Stimulated activated CD4-positive, alpha-beta T cell treated with anti-CD3 and anti-CD28 coated beads, Interleukin-15, amount 100 ng/mL, for 1 hour (primary cell): ENCODE measurements around the gene AGBL3.

Experiments used
- DNase-seq, 2 donors: peaks; one replicate each; pipeline ENCODE4 v3.0.0-alpha.2; 2020; ENCODE audit warnings: low read depth in 1 of 2, low spot score in 1 of 2

Gene AGBL3

DNA sequence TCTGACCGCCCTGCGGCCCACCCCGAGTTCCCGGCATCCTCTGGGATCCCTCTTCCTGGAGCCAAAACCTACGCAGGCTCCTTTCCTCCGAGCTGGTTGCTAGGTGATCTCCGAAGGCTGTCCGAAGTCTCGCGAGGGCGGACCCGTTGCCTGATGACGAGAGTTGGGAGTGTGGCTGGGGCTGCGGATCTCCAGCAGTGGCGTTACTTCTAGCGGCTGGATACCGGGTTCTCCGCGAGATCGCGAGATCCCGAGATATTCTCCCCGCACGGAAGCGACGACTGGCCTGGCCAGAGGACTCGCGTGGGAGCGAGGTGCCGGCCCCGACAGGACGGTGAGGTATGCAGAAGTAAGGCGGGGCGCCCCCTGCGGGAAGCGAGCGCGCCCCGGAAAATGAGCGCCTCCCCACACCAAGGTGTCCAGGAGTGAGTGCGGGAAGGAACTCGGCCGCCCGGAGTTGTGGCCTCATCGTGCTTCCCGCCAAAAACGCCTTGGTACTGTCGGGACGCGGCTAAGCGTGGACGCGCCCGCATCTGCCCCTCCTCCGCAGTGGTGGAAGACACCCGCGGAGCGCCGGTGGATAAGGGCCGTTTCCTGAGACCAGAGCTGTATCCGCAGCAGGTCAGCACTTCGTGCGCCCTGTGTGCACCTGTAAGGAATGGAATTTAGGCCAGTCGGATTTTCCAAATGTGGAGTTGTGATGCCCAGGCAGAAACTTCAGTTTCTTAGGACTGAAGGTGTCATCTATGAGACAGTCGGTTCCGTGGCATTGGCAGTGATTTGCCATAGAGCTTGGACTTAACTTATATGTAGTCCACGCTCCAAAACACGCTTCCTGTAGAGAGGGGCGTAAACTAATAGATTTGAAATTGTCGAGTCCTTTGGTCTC is at the start of gene AGBL3:
Gene AGBL3 (plus strand): TSS at position 146 of the 889 bp plus-strand sequence. CDS start 1,426 bp downstream, outside the sequence.
- DNase-seq = peak; percentile 75 to 77

DNA sequence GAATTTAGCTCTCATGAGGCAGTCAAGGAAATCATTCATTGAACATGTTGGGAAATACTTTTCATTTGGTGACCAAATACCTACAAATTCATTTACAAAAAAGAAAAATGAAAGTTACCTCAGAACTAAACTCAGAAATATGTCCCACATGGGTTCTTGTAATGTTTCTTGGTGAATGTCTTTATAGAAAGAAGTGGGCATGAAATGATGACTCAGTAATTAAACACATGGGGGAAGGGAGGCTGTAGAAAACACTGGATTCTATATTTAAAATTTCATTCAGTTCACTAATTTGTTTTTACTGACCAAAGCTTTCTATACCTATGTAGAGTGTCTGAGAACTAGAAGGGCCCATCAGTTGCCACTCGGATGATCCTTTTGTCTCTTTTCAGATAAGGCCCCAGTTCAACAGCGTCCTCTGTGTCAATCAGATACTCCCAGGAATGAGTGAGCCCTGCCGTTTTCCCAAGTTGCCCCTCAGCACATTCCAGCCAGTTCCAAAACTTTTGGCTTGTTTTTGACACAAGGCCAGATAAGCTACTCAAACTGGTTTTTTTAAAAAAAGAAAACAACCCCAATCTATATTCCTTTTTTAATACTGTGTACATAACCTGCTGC is 49.3 kb upstream of the AGBL3 start:
- no peak for DNase-seq

DNA sequence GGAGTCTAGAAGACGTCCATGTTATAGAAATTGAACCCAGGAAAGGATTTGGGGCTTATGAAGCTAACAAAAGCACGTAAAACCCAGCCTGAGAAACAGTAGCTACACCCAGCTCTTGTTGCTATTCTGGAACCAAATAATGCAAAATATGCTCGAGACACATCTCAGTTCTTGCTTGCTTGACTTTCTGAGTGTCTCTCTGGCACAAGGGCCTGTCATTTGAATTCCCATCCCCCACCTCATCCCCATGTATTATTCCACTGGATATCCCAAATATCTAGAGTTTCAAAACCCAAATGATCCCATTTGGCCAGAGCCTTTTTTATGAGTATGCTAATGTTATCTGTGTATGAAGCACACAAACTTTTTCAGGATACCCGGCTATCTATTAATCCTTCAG is 48.2 kb upstream of the AGBL3 start:
- no peak for DNase-seq

DNA sequence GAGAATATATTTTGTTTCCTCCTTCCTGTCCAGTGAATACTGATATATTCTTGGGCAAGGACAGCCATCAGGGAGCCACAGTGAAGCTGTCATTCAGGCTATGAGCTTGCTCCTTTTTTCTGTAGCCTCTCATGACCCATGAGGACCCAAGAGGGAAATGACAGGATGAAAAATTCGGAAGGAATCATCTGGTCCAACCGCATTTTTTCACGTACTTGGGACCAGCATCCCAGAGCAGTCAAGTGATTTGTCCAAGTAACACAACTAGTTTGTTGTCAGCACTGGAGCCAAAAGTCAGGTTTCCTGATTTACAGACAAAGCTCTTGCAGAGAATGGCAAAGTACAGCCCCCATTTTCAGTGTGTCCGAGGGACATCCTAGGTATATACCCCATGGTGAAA is 47.2 kb upstream of the AGBL3 start:
- no peak for DNase-seq

DNA sequence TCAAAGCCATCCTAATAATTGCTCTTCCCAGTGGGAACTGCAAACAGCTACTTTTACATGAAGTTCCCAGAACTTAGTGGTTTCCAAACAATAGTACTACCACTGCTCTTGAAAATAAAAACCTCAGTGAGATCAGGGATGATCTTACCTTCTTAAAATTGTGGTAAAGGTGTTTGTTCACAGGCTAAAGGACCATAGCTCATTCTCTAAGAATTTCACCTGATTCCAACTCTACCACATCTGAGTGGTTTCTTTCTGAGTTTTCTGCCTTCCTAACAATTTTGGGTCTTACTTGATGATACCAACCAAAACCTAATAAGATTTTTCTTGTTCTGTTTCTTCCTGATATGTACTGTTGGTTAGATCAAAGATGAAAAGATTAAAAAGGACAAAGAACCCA is 45.6 kb upstream of the AGBL3 start:
- no peak for DNase-seq

DNA sequence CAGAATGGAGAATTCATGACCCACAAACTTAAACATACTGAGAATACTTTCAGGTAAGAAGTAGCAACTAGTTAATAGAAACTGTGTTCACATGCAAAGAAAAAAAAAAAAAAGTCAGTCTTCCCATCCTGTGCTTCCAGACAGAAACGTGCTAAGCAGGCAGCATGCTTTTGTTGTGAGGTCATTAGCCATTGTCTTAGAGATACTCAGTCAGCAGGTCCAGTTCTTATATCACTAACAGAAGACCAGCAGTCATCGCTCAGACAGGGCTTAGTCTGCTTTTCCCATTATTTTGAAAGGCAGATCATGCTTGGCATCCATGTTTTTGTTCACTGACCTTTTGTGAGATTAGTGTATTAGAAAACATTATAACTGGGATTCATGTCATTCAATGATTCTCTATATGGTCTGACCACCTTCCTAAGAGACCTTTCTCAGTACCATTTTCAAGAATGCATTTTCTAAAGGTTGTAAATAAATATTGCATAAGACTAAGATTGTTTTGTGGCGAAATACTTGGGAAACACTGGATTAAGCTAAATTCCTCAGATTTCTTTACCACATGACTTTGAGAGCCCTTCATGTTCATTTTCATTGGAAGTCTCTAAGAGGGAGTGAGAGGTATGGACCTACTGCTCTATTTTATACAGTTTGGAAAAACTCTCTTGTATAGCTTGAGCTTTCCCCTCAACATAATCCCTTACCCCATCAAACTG is 45.0 kb upstream of the AGBL3 start:
- DNase-seq = no peak

DNA sequence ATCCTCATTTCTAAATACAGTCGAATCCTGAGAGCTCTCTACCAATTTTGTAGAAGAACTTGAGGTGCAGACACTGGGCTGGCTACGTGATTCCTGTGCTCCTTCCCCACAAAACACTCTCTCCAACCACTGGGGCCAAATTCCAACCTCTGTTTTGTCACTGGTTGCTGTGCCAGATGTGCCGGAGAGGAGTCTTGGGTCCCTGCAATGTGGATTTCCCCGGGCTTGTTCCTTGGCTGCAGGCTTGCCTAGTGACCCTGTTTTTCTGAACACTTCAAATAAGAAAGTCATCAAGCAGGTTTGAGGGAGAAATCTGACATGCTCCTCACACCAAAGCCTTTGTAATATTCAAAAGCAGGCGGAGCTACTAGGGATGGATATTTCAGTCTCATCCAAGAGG is 44.4 kb upstream of the AGBL3 start:
- DNase-seq = no peak

DNA sequence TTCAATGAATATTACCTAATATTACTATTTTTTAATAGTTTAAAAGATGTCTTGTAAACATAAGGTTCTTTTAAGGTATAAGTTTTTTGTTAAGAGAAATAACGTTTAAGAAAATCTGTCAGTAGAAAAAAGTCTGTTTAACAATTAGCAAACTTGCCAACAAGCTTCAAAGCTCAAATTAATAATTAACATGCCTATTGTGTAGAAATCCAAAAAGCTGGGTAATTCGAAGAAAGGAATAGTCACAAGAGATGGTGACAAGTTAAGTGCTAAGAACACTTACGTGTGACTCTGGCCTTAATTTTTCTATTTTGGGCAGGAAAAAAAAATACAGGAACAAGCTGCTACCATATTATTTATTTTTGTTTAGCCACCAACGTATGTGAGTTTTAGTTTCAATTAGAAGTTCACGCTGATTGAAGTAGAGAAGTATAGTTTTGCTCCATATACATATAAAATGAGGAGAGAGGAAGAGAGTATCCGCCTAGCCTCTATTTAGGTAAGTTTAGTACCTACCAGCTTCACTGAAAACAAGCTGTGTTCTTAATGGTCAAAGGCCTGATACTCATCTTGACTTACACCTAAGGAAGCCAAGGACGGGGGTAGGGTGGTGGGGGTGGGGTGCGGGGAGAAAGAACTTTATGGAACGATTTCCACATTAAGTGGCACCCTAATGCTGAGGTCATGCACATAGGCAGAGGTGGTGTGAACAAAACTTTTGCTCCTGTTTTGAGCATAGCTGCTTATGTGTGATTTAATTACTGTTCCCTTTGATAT is 43.4 kb upstream of the AGBL3 start:
- DNase-seq = no peak

DNA sequence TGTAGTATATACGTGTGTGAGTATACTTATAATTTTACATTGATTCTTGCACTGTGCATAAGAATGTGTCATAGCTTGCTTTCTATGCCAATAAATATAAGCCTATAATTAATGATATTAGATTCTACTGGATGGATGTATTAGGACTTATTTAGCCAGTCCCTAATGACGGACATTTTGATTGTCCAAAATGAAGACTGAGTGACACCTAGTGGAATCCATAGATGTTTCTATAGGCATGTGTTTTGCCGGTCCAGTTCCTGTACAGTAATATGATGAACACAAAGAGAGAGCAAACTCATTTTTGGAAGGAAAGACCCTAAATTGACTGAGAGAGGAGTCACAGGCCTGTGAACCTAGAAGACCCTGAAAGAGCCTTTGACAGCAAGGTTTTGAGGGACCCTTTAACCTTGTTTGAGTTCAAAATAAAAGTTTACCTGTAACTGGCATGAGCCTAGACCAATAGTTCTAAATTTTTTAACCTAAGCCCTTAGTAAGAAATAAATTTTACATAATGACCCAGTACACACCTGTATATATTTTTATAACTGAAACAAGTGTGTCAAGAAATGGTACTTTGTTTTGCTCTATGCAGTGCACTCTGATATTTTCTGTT is 42.4 kb upstream of the AGBL3 start:
- DNase-seq = no peak

DNA sequence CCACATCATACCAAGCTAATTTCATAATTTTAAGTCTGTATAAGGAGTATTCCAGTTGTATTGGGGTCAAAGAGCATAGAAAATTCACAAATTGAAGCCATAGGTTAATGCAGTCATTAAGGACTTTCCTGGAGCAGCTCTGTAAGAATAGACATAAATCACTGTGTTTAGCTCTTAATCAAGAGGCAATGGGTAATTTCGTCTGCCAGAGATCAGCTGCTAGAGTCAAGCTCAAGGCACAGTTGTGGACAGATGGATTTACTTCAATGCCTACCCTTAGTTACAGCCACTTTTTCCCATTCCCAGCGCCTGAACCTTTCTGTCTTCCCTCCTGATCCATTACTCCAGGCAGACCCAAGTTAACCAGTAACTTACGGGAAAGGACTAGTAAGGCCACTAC is 40.6 kb upstream of the AGBL3 start:
- DNase-seq = no peak

DNA sequence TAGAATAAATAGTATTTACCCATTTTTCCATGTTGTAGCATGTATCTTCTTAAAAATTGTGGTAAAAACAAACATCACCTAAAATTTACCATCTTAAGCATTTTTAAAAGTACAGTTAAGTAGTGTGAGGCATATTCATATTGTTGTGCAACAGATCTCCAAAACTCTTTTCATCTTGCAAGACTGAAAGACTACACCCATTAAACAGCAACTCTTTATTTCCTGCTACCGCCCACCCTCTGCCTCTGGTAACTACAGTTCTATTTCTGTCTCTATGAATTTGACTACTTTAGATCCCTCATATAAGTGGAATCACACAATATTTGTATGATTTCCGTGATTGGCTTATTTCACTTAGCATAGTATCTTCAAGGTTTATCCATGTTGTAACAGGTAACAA is 40.0 kb upstream of the AGBL3 start:
- DNase-seq = no peak

DNA sequence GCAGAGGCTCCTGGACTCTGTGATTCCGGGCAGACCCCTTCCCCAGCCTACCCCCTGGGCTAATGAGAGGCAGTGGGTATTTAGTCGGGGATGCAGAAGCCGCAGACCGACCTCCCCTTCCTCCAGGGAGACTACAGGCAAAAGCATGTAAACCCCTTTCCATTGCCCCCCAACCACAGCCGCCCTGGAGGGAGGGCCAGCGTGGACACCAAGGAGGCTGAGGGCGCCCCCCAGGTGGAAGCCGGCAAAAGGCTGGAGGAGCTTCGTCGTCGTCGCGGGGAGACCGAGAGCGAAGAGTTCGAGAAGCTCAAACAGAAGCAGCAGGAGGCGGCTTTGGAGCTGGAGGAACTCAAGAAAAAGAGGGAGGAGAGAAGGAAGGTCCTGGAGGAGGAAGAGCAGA is 39.0 kb upstream of the AGBL3 start:
- DNase-seq = no peak

DNA sequence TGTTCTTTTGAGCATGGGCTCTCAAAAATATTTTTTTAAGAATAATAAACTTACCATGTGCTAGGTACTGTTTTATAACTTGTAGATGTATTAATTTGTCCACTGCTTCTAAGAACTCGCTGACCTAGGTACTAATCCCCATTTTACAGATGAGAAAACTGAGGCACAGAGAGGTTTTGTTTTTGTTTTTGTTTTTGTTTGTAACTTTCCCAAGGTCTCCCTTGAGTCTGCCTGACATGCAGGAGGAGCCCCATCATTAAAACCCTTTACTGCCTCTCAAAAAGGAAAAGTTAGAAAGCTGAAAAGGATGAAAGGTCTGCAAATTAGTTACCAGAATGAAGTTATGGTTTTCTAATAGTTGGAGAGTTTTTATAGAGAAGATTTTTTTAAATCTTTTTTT is 38.5 kb upstream of the AGBL3 start:
- DNase-seq = no peak

DNA sequence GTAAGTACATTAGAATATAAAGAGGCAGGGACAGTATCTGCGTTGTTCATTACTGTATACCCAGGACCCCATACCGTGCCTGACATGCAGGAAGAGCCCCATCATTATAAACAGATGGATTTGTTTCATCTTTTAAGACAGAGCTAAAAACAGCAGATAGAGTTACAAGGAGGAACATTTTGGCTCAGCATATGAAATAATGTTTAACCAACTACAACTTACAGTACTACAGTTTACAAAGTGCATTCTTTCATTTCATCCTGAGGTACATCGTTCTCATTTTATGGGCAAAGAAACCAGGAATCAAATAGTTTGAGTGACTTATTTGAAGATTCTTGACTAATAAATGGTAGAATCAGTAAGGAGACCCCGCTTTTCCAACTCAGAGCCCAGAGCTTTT is 38.1 kb upstream of the AGBL3 start:
- no peak for DNase-seq

DNA sequence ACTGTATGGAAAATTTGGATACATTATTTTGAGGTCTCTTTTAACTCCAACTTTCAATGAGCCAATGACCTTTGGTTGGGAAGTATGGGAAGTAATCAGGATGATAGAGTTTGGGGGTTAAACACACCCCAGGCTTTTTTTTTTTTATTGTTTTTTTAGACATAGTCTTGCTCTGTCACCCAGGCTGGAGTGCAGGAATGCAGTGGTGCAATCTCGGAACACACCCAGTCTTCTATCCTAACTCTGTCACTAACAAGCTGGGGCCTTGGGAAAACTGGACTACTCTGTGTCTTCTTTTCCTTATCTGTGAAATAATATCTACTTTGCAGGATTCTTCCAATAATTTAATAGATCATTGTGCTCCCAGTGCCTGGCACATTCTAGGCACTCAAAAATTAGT is 37.6 kb upstream of the AGBL3 start:
- no peak for DNase-seq

DNA sequence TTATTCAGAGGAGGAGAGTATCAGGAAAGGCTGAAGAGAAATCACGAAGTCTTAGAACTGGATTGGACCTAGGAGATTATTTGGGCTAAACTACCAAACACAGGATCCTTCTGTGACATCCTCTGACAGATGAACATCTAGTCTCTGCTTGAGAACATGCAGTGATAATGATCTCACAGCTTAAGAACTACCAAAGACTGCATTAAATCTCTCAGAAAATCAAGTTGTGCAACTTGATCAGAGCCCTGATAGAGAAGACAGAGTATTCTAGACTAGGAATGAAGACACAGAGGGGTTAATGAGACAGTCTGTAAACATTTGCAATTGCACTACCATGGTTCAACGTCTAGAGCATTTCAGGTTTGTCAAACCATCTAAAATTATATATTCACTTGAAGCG is 37.1 kb upstream of the AGBL3 start:
- no peak for DNase-seq

DNA sequence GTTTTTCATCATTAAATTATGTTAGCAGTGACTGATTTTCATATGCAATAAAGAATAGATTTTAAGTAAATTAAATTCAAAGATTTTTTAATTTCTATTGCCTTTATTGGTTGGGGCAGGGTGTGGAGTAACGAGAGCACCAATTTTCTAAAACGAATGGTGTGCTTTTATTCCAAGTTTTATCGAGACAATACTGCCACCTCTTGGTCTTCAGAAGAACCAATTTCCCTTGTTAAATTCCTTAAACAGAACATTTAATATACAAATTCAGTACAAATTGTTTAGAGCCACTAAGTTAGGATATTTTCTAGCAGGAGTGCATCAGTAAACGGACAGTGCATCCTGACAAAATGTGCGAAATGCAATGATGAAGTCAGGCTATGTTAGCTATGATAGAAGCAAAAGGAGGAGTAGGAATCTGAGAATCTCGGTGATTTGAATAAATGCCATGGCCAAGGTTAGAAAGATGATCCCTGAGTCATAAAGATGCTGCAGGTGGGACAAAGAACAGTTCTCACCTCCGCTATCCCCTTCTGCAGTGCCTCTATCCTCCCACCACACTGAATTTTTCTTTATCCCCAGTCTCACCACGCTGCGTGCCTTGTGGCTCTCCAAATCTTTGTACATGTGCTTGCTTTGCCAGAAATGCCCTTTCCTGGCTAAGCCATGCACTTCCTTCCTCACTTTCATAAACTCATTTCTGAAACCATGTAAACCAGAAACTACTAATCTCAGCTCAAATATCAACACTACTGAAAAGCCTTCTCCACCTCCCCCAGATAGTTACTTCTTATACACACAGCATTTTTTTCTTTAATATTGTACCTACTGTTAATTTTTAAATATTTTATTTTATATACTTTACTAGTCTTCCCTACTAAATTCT is 31.9 kb upstream of the AGBL3 start:
- no peak for DNase-seq

DNA sequence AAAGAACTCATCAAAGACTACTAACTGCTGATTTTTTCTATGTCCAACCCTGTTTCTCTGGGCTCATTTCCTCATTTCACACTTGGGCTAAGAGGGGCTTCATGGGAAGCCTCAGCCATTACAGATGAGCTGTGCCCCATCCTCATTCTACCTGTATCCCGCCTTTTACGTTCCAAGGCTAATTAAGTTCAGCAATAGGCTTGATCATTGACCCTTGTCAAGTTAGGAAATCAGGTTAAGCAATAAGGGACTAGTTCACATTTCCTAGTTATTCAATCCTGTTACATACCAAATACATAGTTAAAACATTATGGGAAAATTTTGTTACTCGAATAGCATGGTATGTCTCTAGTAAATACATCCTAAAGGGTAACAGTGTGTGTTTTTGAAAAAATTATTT is 29.3 kb upstream of the AGBL3 start:
- DNase-seq = no peak

DNA sequence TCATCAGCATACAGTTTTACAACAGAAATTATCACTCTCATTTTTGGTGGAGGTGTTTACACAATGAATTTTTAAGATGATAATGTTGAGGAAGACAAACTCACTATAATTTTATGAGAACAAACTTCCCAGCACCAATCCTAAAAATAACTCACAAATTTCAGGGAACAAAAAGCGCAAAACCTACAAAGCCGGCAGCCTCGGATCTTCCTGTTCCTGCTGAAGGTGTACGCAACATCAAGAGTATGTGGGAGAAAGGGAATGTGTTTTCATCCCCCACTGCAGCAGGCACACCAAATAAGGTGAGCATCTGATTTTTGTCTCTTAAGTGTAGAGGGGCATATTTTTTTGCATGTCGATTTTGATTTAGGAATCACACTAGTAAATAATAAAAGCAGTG is 26.5 kb upstream of the AGBL3 start:
- DNase-seq = no peak

DNA sequence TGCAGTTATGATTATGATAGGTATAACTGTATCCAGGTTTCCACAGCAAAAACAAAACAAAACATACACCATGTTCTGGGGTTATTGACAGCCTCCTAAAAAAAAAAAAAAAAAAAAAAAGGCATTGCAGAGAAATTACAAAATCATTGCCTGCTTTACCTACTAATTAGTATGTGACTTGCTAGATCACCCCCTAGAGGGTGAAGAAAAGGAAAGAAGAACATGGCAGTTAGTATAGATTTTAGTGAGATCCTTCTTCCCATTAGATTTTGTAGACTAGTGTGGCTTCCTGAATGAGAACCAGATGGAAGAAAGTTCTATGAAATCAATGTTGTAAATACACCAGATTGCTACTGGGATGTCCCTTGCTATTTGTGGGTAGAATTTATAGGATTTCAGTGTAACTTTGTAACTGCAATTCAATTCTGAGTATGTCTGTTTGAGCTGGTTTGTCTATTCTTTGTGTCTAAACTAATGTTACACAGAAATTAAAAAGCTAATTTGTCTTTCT is 24.0 kb upstream of the AGBL3 start:
- no peak for DNase-seq
